GM21825 (cell line): ENCODE measurements around the gene TCF7L1.
"Not testable (repeated sequence)": the region's sequence is repeated elsewhere in the genome, so short reads cannot be mapped to it uniquely, and the experiment has no call there.

ENCODE experiments used
- ATAC-seq: cut with Tn5 transposase; IDR thresholded peaks from one replicate; pipeline ENCODE4 v1.9.1; 2021; ENCODE audit warnings: mild to moderate bottlenecking, moderate library complexity; ENCODE audit not compliant: unreplicated experiment

Gene TCF7L1

DNA sequence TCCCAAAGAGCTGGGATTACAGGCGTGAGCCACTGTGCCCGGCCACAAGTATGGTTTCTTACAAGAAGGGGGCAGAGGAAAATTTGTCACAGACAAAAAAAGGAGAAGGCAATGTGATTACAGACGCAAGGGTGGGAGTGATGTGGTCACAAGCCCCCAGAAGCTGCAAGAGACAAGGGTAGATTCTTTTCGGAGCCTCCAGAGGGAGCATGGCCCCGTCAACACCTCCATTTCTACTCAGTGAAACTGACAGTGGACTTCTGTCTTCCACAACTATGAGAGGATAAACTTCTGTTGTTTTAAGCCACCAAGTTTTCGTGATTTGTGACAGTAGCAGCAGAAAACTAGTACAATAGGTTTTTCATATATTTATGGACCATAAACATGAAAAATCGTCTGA lies 2.1 kb upstream of the TCF7L1 start:
- ATAC-seq: no peak

DNA sequence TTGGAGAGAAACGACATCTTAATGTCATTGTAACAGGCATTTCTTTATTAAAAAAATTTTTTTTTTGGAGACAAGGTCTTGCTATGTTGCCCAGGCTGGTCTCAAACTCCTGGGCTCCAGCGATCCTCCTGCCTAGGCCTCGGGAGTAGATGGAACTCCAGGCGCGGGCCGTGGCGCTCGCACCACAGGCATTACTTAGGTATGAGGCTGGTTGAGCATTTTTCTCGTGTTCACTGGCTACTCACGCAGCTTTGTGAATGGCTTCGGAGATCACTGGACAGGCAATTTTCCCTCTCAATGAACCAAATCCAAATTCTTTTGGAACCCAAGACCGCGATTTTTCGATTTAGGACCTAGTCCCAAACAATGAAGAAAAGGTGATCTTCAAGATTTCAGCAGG lies 795 bp upstream of the TCF7L1 start:
- ATAC-seq: no peak

DNA sequence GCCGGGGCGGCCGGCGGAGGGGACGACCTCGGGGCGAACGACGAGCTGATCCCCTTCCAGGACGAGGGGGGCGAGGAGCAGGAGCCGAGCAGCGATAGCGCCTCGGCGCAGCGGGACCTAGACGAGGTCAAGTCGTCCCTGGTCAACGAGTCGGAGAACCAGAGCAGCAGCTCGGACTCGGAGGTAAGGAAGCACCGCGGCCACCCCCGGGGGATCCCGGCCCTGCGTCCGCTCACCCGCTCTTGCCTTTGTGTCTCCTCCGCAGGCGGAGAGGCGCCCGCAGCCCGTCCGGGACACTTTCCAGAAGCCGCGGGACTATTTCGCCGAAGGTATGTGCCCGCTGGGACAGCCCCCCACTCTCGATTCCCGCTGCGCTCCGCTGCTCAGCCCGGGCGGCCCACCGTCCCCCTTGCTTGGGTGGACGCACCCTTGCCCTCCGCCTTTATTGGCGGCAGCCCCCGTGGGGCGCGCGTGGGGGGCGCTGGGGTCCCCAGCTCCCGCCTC lies 611 bp downstream of the TCF7L1 start:
- ATAC-seq: no peak

DNA sequence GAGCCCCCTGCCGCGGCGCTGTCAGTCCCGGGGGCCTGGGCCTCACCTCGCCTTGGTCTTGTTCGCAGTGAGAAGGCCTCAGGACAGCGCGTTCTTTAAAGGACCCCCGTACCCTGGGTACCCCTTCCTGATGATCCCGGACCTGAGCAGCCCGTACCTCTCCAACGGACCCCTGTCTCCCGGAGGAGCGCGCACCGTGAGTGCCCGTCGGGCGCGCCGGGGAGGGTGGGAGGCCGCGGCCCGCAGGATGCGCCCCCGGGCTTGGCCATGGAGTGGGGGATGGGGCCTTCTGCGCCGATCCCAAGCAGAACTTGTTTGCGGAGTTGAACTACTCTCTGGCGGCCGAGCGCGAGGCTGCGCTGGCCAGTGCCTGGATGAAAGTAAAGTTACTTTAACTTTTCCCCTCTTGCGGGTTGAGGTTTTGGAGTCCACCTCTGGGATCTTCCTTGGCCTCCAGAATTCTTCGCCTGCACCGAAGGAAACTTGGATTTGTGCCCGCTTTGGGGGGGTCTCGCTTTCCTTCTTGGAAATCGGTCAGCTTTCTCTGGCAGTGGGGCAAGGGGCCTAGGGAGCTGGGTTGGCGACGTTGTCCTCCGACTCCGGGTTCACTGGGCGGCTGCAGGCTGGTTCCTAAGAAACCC lies 1.2 kb downstream of the TCF7L1 start:
- ATAC-seq: no peak

DNA sequence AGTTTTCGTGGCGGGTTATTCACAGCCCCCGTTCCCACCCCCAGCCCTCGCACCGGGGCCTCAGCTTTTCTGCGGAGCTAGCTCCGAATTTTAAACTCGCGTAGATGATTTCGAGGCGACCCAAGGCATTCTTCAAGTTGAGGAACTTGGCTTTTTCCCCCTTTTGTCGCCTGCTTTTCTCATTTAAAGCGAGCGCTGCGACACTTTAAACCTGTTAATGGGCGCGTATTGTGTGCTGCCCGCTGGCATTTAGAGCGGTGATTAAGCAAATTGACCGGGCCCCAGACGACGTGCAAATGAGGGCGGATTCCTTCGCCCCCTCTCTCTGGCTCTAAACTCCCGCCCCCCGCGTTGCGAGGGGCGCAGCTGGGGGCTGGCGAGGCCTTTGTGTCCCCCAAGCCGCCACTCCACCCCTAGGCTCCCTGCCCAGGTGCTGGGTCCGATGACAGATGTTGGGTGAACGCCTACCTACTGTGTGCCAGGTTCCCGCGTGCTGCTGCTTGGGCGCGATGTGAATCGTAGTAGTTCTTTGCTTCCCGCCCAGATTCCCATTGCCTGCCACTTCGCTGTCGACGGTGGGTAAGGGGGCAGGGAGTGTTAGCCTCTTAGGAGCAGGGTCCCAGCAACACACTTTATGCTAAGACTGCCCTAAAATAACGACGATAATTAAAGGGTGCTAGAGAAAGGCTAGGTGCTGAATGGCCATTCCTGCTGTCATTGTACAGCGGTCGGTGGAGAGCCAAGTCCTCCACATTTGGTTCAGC lies 1.9 kb downstream of the TCF7L1 start:
- ATAC-seq: no peak

DNA sequence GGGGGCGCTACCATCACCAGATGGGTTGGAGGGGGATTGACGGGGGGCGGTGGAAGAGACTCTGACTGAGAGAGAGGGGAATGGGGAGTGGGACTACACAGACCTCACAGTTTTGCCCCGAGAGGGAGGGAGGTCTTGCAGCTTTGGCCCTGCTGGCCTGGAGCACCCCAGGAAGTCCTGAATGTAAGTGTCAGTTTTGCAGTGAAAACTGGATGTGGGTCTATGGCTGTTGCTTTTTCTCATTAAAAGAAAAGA lies 2.4 kb downstream of the TCF7L1 start:
- no peak for ATAC-seq

DNA sequence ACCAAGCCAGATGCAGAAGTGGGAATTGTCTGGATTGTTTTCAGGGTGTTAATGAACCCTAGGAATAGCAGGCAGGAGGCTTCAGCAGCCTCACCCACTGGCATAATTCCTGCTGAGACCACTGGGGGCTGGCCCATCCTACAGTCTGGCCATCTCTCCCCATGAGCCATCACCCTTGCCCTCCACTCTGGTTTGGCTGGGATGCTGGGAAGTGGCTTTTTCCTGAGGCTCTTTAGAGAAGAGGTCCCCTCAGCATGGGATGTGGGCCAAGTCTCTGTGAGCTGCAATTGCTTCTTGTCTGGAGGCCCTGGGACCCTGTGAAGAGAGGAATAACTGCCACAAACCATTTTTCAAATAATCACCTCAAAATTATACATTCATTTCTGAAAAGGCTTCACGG lies 4.0 kb downstream of the TCF7L1 start:
- no peak for ATAC-seq

DNA sequence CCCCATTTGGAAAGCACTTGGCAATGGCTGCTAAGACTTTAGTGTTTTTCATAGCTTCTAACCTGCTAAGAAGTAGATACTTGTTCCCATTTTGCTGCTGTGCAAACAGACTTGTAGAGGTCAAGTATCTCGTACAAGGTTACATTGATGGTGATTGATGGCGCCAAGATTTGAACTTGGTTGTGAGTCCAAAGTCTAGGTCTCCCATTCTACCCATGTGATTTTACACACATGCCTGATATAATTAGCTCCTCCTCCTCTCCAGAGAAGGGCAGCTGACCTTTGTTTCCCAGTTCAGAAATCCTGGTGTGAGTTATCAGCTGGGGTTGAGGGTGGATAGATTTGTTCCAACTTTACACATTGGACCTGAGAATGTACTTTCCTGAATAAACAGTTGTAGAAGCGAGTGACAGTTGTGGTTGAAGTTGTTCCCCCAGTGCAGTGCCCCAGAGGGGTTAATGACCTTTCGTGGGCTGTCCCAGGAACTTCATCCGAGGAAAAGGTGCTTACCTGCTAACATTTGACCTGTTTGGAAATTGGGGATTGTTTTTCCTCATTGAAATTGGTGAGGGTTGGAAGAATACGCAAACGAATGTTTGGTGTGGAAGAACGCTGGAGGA lies 10.4 kb downstream of the TCF7L1 start:
- ATAC-seq: no peak

DNA sequence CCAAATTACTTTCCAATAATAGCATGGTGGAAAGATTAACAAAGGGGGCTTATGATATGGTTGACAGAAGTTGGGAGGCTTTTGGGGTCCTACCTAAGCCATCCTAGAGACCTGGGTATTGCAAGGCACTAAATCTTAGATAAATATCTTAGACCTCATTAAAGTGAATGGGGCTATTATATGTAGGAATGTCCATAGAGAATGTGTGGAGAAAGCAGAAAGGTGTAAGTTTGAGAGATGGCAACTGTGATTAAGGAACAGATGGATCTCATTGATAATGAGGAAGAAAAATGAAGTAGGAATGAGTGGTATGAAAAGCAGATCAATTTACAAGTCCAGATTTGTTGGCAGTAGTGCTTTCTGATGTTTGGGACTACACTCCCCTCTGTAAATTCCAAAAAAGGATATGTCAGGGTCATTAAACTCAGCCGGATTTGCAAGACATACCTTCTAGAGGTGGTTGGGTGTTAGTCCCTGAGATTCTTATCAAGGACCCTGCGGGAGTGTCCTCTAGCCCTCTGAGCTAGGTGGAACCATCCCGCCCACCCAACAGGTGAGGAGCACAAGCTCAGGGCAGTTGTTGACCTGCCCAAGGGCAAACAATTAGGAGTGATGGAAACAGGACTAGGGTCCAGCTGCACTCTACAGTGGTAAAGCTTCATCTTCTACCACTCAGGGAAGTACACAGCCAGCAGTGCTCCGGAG lies 12.1 kb downstream of the TCF7L1 start:
- ATAC-seq: no peak

DNA sequence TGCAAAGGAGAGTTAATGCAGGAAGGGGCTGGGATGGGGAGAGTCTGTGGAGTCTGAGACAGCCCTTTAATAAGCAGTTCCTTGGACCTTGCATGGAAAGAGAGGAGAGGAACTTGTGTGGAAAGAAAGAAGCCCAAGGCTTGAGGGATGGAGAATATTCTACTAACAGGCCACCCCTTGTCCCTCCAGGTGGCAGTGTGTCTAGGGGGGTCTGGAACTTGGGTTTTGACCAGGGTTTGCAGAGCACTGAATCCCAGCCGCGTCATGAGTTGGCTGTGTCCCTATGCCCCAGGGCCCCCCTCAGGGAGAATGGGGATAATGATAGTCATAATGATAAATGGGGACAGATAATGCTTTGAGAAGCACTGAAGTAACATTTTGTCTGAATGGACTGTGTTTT lies 15.0 kb downstream of the TCF7L1 start:
- no peak for ATAC-seq

DNA sequence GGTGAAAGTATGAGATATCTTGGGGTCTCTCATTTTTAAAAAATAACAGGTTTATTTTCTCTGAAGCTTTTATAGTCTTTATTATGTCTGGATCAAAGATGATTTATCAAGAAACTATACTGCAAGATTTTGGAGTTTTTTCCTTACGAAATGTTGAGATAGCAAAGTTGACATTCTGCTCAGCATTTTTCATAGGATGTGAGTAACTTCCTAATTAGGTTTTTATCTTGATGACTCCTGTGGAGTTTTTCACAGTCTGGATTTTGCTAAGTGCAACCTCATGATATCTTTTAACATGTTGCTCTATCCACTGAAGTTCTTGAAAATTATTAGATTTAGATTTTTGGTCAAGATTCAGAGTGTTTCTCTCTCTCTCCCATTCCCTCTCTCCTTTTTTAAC lies 17.8 kb downstream of the TCF7L1 start:
- ATAC-seq: no peak

DNA sequence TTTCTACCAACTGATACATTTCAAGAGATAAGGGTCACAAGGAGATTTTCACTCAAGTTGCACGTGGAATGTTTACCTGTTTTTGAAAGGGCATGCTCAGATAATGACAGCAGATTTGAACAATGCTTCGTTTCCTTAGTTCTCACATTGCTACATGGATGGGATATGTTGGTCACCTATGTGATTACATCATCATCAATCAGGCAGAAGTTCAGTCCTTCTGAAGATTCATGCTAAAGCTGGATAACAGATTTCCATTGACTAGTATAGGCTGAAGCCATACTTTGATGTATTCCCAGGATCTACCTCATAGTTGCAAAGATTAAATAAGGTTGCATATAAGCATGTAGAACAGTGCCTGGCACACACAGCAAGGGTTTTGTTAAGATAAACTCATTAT lies 19.7 kb downstream of the TCF7L1 start:
- ATAC-seq: no peak

DNA sequence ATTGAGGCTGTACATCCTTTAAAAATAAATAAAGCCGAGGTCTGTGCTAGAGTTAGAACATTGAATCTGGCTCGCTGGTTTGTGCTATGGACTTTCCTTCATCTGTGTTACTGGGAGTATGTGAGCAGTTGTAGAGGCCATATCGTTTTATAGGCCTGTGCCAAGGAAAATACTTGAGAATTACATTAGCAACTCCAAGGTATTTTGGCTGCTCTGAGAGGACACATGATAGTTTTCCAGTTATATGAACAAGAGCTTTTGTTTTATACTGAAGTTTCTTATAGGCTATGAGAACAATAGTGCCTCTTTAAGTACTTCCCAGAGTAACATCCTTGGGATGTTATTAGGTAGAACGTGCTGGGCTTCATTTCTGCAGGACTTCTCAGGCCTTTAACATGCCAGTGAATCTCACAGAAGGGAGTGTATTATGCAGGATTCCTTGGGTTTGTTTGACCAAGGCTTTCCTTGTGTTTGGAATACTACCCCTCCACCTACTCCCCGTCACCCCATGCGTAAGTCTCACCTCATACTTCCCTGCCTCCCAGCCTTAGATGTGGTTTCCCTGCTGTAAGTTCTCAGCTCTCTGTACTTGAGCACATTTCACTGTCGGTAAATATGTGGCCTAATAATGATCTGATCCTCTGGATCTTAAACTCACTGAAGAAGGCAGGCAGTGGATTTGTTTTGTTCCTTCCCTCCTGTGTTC lies 21.0 kb downstream of the TCF7L1 start:
- no peak for ATAC-seq

DNA sequence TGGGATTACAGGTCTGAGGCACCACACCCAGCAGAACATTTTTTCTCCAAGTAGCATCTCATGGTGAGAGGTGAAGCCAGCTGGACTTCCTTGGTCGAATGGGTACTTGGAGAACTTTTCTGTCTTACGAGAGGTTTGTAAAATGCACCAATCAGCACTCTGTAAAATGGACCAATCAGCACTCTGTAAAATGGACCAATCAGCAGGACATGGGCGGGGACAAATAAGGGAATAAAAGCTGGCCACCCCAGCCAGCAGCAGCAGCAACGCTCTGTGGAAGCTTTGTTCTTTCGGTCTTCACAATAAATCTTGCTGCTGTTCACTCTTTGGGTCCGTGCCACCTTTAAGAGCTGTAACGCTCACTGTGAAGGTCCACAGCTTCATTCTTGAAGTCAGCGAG lies 21.9 kb downstream of the TCF7L1 start:
- not testable (repeated sequence) for ATAC-seq

DNA sequence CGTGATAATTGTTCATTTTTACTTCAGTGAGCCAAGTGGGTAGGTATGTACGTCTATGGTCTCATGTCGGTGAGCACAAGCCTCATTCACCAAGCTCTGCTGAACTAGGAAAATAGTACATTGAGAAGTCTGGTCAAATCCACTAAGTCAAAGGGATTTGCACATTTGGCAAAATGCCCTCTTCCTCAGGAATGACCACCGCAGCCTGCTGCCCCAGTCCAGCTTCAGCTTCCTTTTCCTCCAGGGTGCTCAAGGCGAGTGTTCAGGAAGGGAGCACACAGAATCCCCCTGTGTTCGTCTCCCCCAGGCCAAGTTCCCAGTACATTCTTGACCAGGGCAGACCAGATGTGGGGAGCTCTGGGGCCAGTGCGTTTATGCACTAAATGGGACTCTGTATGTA lies 23.0 kb downstream of the TCF7L1 start:
- ATAC-seq: no peak

DNA sequence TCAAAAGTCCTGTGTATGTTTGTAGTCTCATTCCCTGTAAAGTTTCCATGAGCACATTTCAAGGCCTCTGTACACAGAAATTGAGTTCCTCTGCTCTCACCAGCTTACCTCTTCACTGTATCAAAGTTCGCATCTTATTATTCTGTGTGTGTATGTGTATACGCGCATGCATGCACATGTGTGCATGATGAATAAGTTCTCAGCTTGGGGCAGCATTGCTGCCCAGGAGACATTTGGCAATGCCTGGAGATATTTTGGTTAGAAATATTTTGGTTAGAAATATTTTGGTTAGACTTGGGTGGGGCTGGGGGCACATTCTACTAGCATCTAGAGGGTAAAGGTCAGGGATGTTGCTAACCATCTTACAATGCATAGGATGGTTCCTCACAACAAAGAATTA lies 23.4 kb downstream of the TCF7L1 start:
- no peak for ATAC-seq

DNA sequence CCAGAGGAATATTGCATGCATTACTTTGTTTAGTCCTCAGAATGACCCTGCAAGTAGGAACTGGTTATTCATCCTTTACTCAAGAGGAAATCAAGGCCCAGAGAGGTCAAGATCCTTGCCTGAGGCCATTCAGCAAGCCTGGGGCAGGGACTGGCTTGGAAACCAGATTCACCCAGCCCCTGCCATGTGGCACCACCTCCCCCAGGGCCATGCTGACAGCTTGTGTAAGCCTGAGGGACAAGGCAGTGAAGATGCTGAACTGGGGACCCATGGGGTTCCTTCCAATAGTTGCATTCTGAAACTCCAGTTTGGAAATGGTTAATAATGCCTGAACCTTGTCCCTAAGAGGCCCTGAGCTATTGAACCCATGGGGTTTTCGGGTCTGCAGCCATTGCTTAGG lies 24.2 kb downstream of the TCF7L1 start:
- ATAC-seq: no peak

DNA sequence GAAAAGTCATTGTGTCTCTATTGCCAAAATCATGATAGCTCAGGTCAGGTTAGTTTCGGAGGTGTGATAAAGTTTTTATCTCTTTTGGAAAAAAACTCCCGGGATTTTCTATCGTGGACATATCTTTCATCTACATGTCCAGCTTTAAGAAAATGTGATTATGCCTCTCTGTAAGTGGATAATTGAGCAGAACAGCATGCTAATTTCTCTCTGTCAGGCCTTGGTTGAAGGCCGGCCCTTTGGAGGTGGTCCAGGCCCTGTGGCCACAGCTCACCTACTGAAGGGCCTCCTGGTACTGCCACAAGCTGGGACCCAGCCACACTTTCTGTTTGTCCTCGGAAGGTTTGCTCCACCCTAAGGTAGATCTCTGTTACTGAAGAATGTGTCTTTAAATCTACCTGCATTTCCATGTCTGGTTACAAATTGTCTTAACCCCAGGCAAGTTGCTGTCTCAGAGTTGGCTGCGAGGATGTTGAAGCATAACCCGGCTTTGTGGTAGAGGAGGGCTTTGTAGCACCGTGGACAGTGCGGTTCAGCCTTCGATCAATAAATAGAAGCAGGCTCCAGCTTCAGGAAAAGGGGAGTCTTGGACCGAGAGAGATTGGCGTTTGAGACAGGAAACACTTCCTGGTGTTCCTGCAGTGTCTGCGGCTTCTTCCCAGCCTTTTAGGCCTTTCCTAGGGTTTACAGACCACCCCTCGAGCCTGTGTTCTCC lies 25.5 kb downstream of the TCF7L1 start:
- ATAC-seq: no peak

DNA sequence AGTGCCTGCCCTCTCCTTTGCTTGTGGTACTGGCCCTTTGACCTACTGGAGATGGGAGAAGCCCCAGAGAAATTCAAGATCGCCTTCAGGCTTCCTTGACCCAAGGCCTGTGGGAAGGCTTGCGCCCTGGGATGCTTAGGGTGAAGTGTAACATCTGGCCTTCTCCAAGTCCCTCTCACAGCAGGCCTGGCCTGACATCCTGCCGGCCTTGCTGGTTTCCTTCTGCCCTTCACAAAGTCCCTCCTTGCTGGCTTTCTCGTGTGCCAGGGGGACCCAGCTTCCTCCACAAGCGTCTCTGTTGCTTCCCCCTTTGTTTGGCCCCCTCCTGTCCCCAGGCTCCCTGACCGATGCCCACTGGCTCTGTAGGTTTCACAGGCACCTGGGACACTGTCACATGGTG lies 26.4 kb downstream of the TCF7L1 start:
- ATAC-seq: no peak
